IMR-90 (cell line): Measurements from ENCODE around the gene TNNI3K. TPM values are rescaled to one million over a fixed set of nuclear protein-coding genes. Genes with fewer than 3 reads are reported as not detected.

Experiments used
- ATAC-seq: fragments of 200-7000 bp; cut with Tn5 transposase; 2 replicates; pipeline ENCODE4 v1.9.1; 2020; ENCODE audit warnings: low read depth, mild to moderate bottlenecking, moderate library complexity
- BruUV-seq: library from RNA; stranded (reverse); fragments of 400-500 nt; replicated peaks from 2 replicates; lab custom pipeline; 2021; lab: Mats Ljungman, UMichigan
- CTCF ChIA-PET: fragments of 300-600 bp; formaldehyde crosslinking; extraction: SDS; loops from one replicate; lab custom pipeline; 2021; ENCODE audit warnings: antibody characterized with exemption; lab: Yijun Ruan, JAX
- POLR2A ChIA-PET: fragments of 300-600 bp; sonication (Branson Sonifier 250); formaldehyde crosslinking; loops from one replicate; lab custom pipeline; 2022; ENCODE audit warnings: antibody characterized with exemption; ENCODE audit not compliant: unreplicated experiment; lab: Charles Lee
- DNase-seq: peaks from one replicate; pipeline ENCODE4 v3.0.0; 2013
- H2AFZ ChIP-seq: replicated peaks from 2 replicates; pipeline ENCODE3; 2013; ENCODE audit warnings: low read length, mild to moderate bottlenecking; ENCODE audit not compliant: poor library complexity
- H2AK5ac ChIP-seq: 2 replicates; pipeline ENCODE4 v1.6.1; 2013; ENCODE audit warnings: low read depth, low read length, inconsistent platforms
- H2AK9ac ChIP-seq: replicated peaks from 2 replicates; pipeline ENCODE3; 2013; ENCODE audit warnings: mild to moderate bottlenecking, low read depth, low read length, moderate library complexity; ENCODE audit not compliant: poor library complexity
- H2BK120ac ChIP-seq: 2 replicates; pipeline ENCODE4 v1.6.1; 2013; ENCODE audit warnings: low read depth, low read length, inconsistent platforms
- H2BK15ac ChIP-seq: 3 replicates; pipeline ENCODE4 v1.6.1; 2013; ENCODE audit warnings: low read depth, low read length, inconsistent platforms
- H2BK20ac ChIP-seq: 2 replicates; pipeline ENCODE4 v1.6.1; 2013; ENCODE audit warnings: low read depth, mild to moderate bottlenecking, inconsistent platforms, low read length, moderate library complexity
- H2BK5ac ChIP-seq: 2 replicates; pipeline ENCODE4 v1.6.1; 2013; ENCODE audit warnings: mild to moderate bottlenecking, low read depth, low read length, inconsistent platforms; ENCODE audit not compliant: poor library complexity, severe bottlenecking
- H3K14ac ChIP-seq: replicated peaks from 2 replicates; pipeline ENCODE4 v1.6.1; 2013; ENCODE audit warnings: low read depth, low read length, inconsistent platforms
- H3K18ac ChIP-seq: 2 replicates; pipeline ENCODE4 v1.6.1; 2013; ENCODE audit warnings: low read depth, low read length, control low read depth
- H3K23ac ChIP-seq: 2 replicates; pipeline ENCODE4 v1.6.1; 2013; ENCODE audit warnings: low read depth, low read length, inconsistent platforms
- H3K27ac ChIP-seq: 2 replicates; pipeline ENCODE4 v1.5.1; 2013; ENCODE audit warnings: mild to moderate bottlenecking, control low read depth, low read length; ENCODE audit not compliant: insufficient read depth
- H3K27me3 ChIP-seq: 2 replicates; pipeline ENCODE4 v1.6.1; 2013; ENCODE audit warnings: low read length; ENCODE audit not compliant: control insufficient read depth, insufficient read depth
- H3K36me3 ChIP-seq: 2 replicates; pipeline ENCODE4 v1.6.1; 2013; ENCODE audit warnings: low read length, mixed read lengths; ENCODE audit not compliant: control insufficient read depth, insufficient read depth
- H3K4ac ChIP-seq: 2 replicates; pipeline ENCODE4 v1.6.1; 2013; ENCODE audit warnings: low read depth, low read length, inconsistent platforms
- H3K4me1 ChIP-seq: 2 replicates; pipeline ENCODE4 v1.6.1; 2013; ENCODE audit warnings: low read length, mixed read lengths; ENCODE audit not compliant: control insufficient read depth, insufficient read depth
- H3K4me2 ChIP-seq: 2 replicates; pipeline ENCODE4 v1.6.1; 2013; ENCODE audit warnings: low read depth, mild to moderate bottlenecking, control low read depth, low read length, moderate library complexity
- H3K4me3 ChIP-seq: 2 replicates; pipeline ENCODE4 v1.5.1; 2013; ENCODE audit warnings: low read depth, mild to moderate bottlenecking, control low read depth, low read length, moderate library complexity; ENCODE audit not compliant: insufficient read depth
- H3K56ac ChIP-seq: 2 replicates; pipeline ENCODE4 v1.6.1; 2013; ENCODE audit warnings: low read length, inconsistent platforms; ENCODE audit not compliant: insufficient read depth; ENCODE audit errors: extremely low read depth
- H3K79me1 ChIP-seq, 2 experiments: 2 replicates each; pipeline ENCODE4 v1.6.1; 2013; ENCODE audit warnings: low read length in 2 of 2, inconsistent platforms in 1 of 2, low read depth in 1 of 2
- H3K9ac ChIP-seq: 2 replicates; pipeline ENCODE4 v1.6.1; 2013; ENCODE audit warnings: low read depth, low read length, control low read depth
- H3K9me1 ChIP-seq: 2 replicates; pipeline ENCODE4 v1.6.1; 2013; ENCODE audit warnings: low read length, inconsistent platforms; ENCODE audit not compliant: insufficient read depth
- H3K9me3 ChIP-seq: 2 replicates; pipeline ENCODE4 v1.6.1; 2013; ENCODE audit warnings: low read length; ENCODE audit not compliant: control insufficient read depth, insufficient read depth
- H4K20me1 ChIP-seq: 2 replicates; pipeline ENCODE4 v1.6.1; 2013; ENCODE audit warnings: low read length, inconsistent platforms; ENCODE audit not compliant: insufficient read depth
- H4K5ac ChIP-seq: 2 replicates; pipeline ENCODE4 v1.6.1; 2013; ENCODE audit warnings: mild to moderate bottlenecking, low read depth, low read length, control low read depth
- H4K8ac ChIP-seq, 2 experiments: 2 replicates each; pipeline ENCODE4 v1.6.1; 2013; ENCODE audit warnings: low read depth in 2 of 2, low read length in 2 of 2, control low read depth in 1 of 2, inconsistent platforms in 1 of 2
- H4K91ac ChIP-seq: 2 replicates; pipeline ENCODE4 v1.6.1; 2013; ENCODE audit warnings: low read depth, low read length, inconsistent platforms; ENCODE audit not compliant: insufficient read depth
- CEBPB ChIP-seq: IDR thresholded peaks from 2 replicates; pipeline ENCODE4 v1.6.1; 2012; ENCODE audit warnings: low read depth, low read length, improper control_type of control experiment
- MXI1 ChIP-seq: IDR thresholded peaks from 2 replicates; pipeline ENCODE4 v1.6.1; 2012; ENCODE audit warnings: low read depth, mild to moderate bottlenecking, low read length, moderate library complexity, borderline replicate concordance
- WGBS, 2 experiments: methylation state at CpG; one replicate each; pipeline versions ENCODE4 v1.1.5 to v1.1.7; 2013; ENCODE audit warnings: missing lambda C conversion rate in 2 of 2; ENCODE audit not compliant: insufficient read length in 1 of 2; ENCODE audit errors: extremely low coverage in 2 of 2; 5-methylcytosine and 5-hydroxymethylcytosine counted together
- dilution Hi-C: fragments of 300-500 bp; cut with HindIII; formaldehyde crosslinking; loops from one replicate; pipeline ENCODE4 v1.14.3; 2018; ENCODE audit warnings: low sequenced_read_pairs; ENCODE audit not compliant: unreplicated experiment
- in situ Hi-C: fragments of 300-500 bp; cut with MboI; formaldehyde crosslinking; loops from 3 replicates; pipeline ENCODE4 v1.14.3; 2019; ENCODE audit warnings: low sequenced_read_pairs, inconsistent platforms, mixed read lengths
- intact Hi-C: fragments of 100-400 bp; cut with micrococcal nuclease; formaldehyde crosslinking; loops from 2 replicates; pipeline ENCODE4 v1.10.0; 2022
- polyA plus RNA-seq, 3 experiments: library from polyadenylated mRNA; depleted of rRNA; stranded (reverse); fragments of >200 nt; gene quantifications; 2 replicates each; pipeline ENCODE4 v1.2.3, GENCODE V29; 2012; ENCODE audit warnings: low replicate concordance in 1 of 3
- total RNA-seq: library from RNA; depleted of rRNA; stranded (reverse); fragments of >200 nt; gene quantifications from 2 replicates; pipeline ENCODE4 v1.2.3, GENCODE V29; 2012

Gene TNNI3K
- total and polyA plus RNA-seq, 2 of the 4 experiments (the other 2 are of a cell fraction), result 0.90 to 1.3 TPM

DNA sequence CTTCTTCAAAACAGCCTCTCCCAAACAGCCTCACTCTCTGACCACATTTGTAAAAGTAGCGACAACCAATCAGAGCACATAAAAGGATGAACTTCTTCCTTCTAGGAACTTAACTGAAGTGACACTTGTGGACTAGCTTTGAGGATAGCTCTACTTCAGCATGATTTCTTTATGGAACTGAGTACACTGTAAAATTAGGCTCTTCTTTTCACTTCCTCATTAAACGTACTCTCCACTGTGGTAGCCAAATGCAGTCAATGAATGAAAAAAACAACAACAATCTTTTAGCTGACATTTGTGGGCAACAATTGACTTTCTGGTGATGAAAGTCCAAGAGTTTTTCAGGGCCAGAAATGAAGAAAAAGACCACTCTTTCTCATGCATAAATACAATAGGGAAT is 267.7 kb downstream of the TNNI3K start:
- Histone ChIP-seq H4K91ac (no peak overlapping the region), H2BK120ac (no peak overlapping the region), H3K4ac (no peak overlapping the region), H2AK5ac (no peak overlapping the region), H3K18ac (no peak overlapping the region), H3K4me1 (no peaks in the 10 kb centered on the region), H3K9ac (no peak overlapping the region), H3K23ac (no peak overlapping the region), H2BK5ac (no peak overlapping the region), H4K8ac (no peak overlapping the region), H2BK20ac (no peak overlapping the region), H3K79me1 (no peaks in the 10 kb centered on the region), H2AFZ (no peak overlapping the region), H3K4me2 (no peak overlapping the region), H3K4me3 (no peak overlapping the region), H3K9me1 (no peaks in the 10 kb centered on the region), H3K36me3 (no peaks in the 10 kb centered on the region), H2BK15ac (no peak overlapping the region), H3K27ac (no peak overlapping the region), H3K27me3 (no peaks in the 10 kb centered on the region), H2AK9ac (no peak overlapping the region), H3K9me3 (no peaks in the 10 kb centered on the region), H4K5ac (no peak overlapping the region), H3K14ac (no peak overlapping the region), H4K20me1 (no peaks in the 10 kb centered on the region), H3K56ac (no peak overlapping the region)
- no CpG with 5 or more reads among the region's 2 CpGs for WGBS, 2 experiments
- in situ Hi-C loops (no loop called here), dilution Hi-C loops (no loop called here), intact Hi-C loops (loop anchor here (5.0 to 10.0 kb wide), 2 partner anchors 192 to 501 kb away; no protein-coding TSS in a partner anchor)
- TF ChIP-seq MXI1 (no peak), CEBPB (no peak)
- ATAC-seq (no peak), DNase-seq (no peak)
- ChIA-PET POLR2A (no interaction called here), CTCF (interaction anchor here (1.2 kb wide), 1 partner anchor 14 kb away, joined by 4 read pairs; no protein-coding TSS in a partner anchor)
- BruUV-seq, result no TSS peak
